ENCODE measurements around the gene TMEM151B. TPM values are rescaled to one million over a fixed set of nuclear protein-coding genes. Genes with fewer than 3 reads are reported as not detected.
A peak's percentile ranks its signal among the peaks of the same experiment; 100 is the strongest.

Gene TMEM151B
- total RNA-seq (0.09 TPM), polyA plus RNA-seq (ENCODE audit: insufficient read depth in 1 of 8, insufficient read length in 8 of 8, low replicate concordance in 1 of 8) (under 1 TPM; 0.13 to 0.48 (median 0.31) TPM)
- long read RNA-seq, donor 1: 0 reads
- long read RNA-seq, donor 2: 0 reads
- long read RNA-seq, donor 3: 0 reads
- long read RNA-seq, donor 4: 0 reads
- long read RNA-seq, donor 5: 0 reads
- long read RNA-seq, donor 6: 0 reads
- long read RNA-seq, donor 7: 0 reads
- long read RNA-seq, donor 8: 0 reads
- long read RNA-seq, donor 9: 0 reads
- long read RNA-seq, donor 10: 0 reads
- long read RNA-seq, donor 11: 0 reads

DNA sequence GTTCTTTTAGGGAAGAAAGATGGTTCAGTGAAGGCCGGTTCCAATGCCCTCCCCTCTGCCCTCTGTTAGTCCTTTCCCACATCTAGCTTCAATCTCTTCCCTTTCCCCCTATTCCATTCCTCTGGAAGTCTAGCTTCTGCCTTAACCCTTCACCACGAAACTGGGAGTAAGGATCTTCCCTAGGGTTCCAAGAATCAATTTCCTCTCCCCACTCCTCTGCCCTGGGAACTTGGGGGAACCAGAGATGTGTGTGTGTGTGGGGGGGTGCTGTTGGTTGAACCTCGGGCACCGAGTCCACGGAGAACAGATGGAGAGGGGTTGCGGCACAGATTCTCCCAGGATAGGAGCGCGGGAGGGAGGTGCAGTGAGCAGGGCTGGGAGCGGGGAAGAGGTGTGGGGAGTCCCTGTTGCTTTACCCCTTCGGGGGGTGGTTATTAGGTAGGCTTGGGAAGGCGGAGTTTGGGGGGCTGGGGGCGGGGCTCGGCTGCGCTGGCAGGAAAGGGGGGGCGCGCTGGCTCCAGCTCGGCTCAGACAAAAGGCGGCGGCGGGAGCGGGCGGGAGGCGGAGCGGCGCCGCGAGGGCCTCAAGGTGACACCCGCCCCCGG is at the start of gene TMEM151B:
TMEM151B (plus strand) TSS at position 530 of the 605 bp plus-strand sequence. CDS start 293 bp downstream, outside the sequence.
- Histone ChIP-seq H3K27ac (ENCODE audit: low read length) (no peak within 1 kb of the TSS), H3K4me3 (ENCODE audit: low read length) (no peak within 1 kb of the TSS), H3K4me1 (ENCODE audit: control insufficient read depth, insufficient read depth, low read length) (peaks cover under 1% of the 10 kb centered on the region), H3K27me3 (ENCODE audit: control insufficient read depth, insufficient read depth, low read length) (peaks cover 63% of the 10 kb centered on the region), H3K36me3 (ENCODE audit: control insufficient read depth, insufficient read depth, low read length) (no peaks in the 10 kb centered on the region), H3K9me3 (replicated peaks; ENCODE audit: control insufficient read depth, low read depth, low read length) (no peaks in the 10 kb centered on the region)
- 13% methylated on average over 11 of the region's 29 CpGs for WGBS (ENCODE audit: insufficient coverage)
- no peak for DNase-seq

DNA sequence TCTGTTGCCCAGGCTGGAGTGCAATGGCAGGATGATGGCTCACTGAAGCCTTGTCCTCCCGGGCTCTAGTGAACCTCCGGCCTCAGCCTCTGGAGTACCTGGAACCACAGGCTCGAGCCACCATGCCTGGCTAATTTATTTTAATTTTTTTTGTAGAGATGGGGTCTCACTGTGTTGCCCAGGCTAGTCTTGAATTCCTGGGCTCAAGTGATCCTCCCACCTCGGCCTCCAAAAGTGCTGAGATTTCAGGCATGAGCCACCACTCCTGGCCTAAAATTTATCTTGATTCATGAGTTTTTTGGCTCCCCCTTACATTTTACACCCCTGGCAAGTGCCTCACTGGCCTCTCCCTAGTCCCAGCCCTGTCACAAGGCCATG is 49.3 kb upstream of the TMEM151B start:
- 94% methylated on average over 2 of the region's 4 CpGs for WGBS (ENCODE audit: insufficient coverage)
- Histone ChIP-seq H3K36me3 (ENCODE audit: control insufficient read depth, insufficient read depth, low read length) (no peaks in the 10 kb centered on the region), H3K4me1 (ENCODE audit: control insufficient read depth, insufficient read depth, low read length) (peaks cover 87% of the 10 kb centered on the region), H3K27ac (ENCODE audit: low read length) (peak overlapping the region; percentile 92), H3K27me3 (ENCODE audit: control insufficient read depth, insufficient read depth, low read length) (no peaks in the 10 kb centered on the region), H3K4me3 (ENCODE audit: low read length) (no peak overlapping the region), H3K9me3 (replicated peaks; ENCODE audit: control insufficient read depth, low read depth, low read length) (no peaks in the 10 kb centered on the region)
- DNase-seq: no peak

DNA sequence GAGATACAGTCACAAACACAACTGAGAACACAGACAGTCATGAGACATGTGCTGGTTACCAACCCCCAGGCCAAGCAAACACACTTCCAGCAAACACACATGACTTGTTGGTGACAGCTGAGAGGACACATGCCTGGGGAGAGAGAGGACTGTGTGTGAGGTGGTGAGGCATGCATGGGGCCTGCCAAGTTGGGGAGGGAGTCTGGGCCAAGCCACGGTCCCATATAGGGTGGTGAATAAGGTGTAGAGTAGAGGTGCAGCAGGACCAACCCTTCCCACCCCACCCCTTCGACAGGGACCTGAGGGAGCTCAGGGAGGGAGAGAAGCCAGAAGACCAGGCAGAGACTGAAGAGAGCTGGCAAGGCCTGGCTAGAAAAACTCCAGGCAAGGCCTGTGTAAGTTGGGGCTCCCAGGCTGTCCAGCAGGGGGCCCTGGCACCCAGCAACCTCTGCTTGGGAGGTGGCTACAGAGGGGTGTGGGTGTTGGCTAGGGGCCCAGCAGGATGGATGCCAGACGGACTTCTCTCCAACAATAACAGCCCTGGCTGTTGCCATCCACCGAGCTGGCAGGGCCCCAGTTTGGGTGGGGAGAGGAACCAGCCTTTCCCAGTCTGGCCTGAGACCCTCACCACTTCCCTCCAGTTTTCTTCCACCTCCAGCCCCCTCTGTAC is 48.8 kb upstream of the TMEM151B start:
- H3K27ac ChIP-seq (ENCODE audit: low read length): peak overlapping the region; percentile 92
- no peaks in the 10 kb centered on the region for H3K9me3 ChIP-seq (replicated peaks; ENCODE audit: control insufficient read depth, low read depth, low read length)
- no CpG with 5 or more reads among the region's 4 CpGs for WGBS (ENCODE audit: insufficient coverage)
- DNase-seq: peak; percentile 93
- H3K27me3 ChIP-seq (ENCODE audit: control insufficient read depth, insufficient read depth, low read length): no peaks in the 10 kb centered on the region
- no peaks in the 10 kb centered on the region for H3K36me3 ChIP-seq (ENCODE audit: control insufficient read depth, insufficient read depth, low read length)
- peaks cover 87% of the 10 kb centered on the region for H3K4me1 ChIP-seq (ENCODE audit: control insufficient read depth, insufficient read depth, low read length)
- no peak overlapping the region for H3K4me3 ChIP-seq (ENCODE audit: low read length)

DNA sequence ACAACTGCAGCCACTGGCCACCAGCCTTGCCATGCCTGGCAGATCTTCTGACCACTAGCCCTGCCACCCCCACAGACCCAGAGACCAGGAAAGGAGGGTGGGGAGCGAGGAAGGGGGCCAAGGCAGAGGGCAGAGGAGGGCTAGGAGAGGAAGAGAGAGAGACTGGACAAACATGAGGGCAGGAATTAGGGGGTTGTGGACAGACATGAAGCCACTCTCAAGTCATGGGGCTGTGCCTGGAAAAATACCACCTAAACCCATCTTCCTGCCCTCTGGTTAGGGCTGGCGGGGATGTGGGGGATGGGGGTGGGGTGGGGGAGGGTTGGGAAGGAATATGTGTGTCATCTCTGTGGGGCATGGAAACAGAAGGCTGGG is 48.3 kb upstream of the TMEM151B start:
- no peak overlapping the region for H3K4me3 ChIP-seq (ENCODE audit: low read length)
- no peak for DNase-seq
- WGBS (ENCODE audit: insufficient coverage): no CpG with 5 or more reads among the region's 2 CpGs

DNA sequence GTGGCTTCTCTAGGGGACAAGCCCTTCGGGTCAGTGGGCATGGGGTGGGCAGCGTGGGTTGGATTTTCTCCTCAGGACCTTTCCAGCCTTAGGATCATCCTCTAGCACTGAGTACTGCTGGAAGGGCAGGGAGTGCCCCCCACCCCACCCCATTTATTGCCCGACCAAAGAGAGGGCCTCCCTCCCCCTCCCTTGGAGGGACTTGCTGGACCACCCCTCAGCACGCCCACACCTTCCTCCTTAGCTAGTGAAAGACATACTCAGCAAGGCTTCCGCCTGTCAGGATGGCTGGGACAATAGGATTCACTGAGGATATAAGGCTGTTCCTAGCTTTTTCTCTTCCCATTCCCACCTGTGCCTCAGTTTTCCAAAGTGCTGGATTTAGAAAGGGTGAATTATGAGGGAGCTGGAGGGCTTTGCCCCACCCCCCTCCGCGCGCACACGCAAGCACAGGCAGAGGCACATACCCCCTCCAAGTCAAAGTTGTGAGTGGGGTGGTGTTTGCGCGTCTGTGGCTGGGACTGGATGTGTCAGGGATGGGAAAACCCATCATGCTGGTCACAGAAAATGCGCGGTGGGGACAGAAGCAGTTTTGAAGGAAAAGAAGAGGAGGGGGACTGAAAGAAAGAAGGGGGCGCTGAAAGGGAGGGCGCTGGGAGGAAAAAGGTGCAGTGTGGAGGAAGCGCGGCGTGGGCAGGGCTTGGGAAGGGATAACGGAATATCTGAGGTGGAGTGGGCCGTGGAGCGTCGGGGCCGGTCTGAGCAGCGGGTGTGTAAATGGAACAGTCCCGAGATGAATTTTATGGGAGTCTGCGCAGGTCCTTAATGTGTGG is 47.5 kb upstream of the TMEM151B start:
- 10% methylated on average over 10 of the region's 26 CpGs for WGBS (ENCODE audit: insufficient coverage)
- H3K36me3 ChIP-seq (ENCODE audit: control insufficient read depth, insufficient read depth, low read length): peaks cover 7% of the 10 kb centered on the region
- no peaks in the 10 kb centered on the region for H3K9me3 ChIP-seq (replicated peaks; ENCODE audit: control insufficient read depth, low read depth, low read length)
- peak overlapping the region; percentile 42 for H3K4me3 ChIP-seq (ENCODE audit: low read length)
- H3K27me3 ChIP-seq (ENCODE audit: control insufficient read depth, insufficient read depth, low read length): no peaks in the 10 kb centered on the region
- DNase-seq: no peak
- H3K27ac ChIP-seq (ENCODE audit: low read length): peak overlapping the region; percentile 92
- peaks cover 87% of the 10 kb centered on the region for H3K4me1 ChIP-seq (ENCODE audit: control insufficient read depth, insufficient read depth, low read length)

More for the DNA sequence above, 48.3 kb upstream of the TMEM151B start:
- Histone ChIP-seq H3K9me3 (replicated peaks; ENCODE audit: control insufficient read depth, low read depth, low read length) (no peaks in the 10 kb centered on the region), H3K36me3 (ENCODE audit: control insufficient read depth, insufficient read depth, low read length) (no peaks in the 10 kb centered on the region), H3K27me3 (ENCODE audit: control insufficient read depth, insufficient read depth, low read length) (no peaks in the 10 kb centered on the region), H3K4me1 (ENCODE audit: control insufficient read depth, insufficient read depth, low read length) (peaks cover 87% of the 10 kb centered on the region), H3K27ac (ENCODE audit: low read length) (peak overlapping the region; percentile 92)

DNA sequence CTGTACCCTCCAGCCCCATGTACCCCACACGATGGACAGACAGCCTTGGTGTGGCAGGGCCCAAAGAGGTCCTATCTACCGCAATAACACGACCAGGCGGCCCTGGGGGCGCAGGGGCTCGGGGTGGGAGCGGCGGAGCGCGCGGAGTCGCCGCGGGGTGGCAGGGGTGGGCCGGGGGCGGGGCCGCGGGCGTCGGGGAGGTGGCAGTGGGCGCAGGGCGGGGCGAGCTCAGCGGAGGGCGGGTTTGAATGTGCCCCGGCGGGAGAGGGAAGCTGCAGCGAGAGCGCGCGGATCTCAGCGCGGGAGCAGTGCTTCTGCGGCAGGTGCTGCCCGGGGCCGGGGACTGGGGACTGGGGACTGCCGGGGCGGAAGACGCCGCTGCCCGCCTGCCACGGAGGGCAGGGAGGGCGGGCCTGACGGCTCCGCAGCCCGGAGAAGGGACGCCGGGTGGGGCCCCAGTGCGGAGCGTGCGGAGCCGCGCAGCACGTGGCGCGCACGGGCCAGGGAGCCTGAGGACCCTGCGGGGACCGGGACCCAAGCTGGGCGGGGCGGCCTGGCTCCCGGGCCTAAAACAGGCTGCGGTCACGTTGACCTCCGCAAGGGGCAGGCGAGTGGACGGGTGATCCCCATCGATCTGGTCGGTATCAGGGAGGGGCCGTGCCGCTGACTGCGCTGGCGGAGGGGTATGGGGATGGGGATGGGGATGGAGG is 46.8 kb upstream of the TMEM151B start, which contains the start of gene SLC29A1:
SLC29A1 (plus strand) TSS at position 277 of the 710 bp plus-strand sequence. CDS start 3,719 bp downstream, outside the sequence.
- Histone ChIP-seq H3K4me3 (ENCODE audit: low read length) (peak within 1 kb of the TSS; percentile 51), H3K4me1 (ENCODE audit: control insufficient read depth, insufficient read depth, low read length) (peaks cover 87% of the 10 kb centered on the region), H3K27ac (ENCODE audit: low read length) (peak within 1 kb of the TSS; percentile 92), H3K36me3 (ENCODE audit: control insufficient read depth, insufficient read depth, low read length) (peaks cover 14% of the 10 kb centered on the region), H3K27me3 (ENCODE audit: control insufficient read depth, insufficient read depth, low read length) (no peaks in the 10 kb centered on the region), H3K9me3 (replicated peaks; ENCODE audit: control insufficient read depth, low read depth, low read length) (no peaks in the 10 kb centered on the region)
- DNase-seq: peak; percentile 82
- WGBS (ENCODE audit: insufficient coverage): 1% methylated on average over 56 of the region's 73 CpGs

DNA sequence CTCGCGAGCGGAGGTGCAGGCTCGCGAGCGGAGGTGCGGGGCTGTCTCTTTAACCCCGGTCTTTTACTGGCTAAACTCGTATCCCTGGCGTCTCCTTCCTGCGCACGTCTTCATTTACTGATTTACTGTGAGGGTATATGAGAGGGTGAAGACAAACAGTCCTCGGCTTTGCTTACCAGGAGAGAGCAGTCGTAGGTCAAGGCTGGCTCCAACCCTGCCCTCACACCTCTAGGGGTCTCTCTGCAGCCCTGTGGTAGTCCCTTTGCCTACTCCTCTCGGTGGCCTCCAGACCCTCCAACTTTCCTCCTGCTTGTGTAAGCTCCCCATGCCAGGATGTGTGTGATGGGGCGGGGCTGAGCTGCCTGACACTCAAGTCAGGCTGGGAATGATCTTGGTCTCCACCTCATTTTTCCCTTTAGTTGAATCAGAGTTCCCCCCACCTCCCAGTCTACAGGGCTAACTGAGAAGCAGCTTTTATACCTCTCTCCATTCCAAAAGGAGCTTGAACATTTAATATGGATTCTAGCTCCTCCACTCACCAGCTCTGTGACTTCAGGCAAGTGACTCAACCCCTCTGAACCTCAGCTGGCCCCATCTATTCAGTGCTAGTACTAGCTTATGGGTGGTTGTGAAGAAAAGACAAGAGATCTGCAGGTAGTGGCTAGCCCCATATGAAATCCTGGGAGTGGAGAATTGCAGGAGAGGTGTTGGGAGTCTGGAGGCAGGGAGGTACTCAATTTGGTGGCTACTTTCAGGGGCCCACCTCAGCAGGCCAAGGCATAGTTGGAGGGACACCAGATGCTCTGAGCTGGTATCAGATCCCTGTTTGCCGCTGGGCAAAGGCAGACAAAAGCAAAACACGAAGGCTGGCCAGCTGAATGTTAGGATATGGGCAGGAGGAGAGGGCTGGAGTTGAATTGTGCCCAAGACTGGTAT is 46.0 kb upstream of the TMEM151B start:
- no peaks in the 10 kb centered on the region for H3K9me3 ChIP-seq (replicated peaks; ENCODE audit: control insufficient read depth, low read depth, low read length)
- peaks cover 87% of the 10 kb centered on the region for H3K4me1 ChIP-seq (ENCODE audit: control insufficient read depth, insufficient read depth, low read length)
- peak overlapping the region; percentile 51 for H3K4me3 ChIP-seq (ENCODE audit: low read length)
- peak overlapping the region; percentile 82 for H3K27ac ChIP-seq (ENCODE audit: low read length)
- no peak for DNase-seq
- peaks cover 22% of the 10 kb centered on the region for H3K36me3 ChIP-seq (ENCODE audit: control insufficient read depth, insufficient read depth, low read length)
- WGBS (ENCODE audit: insufficient coverage): 21% methylated on average over 6 of the region's 18 CpGs
- H3K27me3 ChIP-seq (ENCODE audit: control insufficient read depth, insufficient read depth, low read length): no peaks in the 10 kb centered on the region

DNA sequence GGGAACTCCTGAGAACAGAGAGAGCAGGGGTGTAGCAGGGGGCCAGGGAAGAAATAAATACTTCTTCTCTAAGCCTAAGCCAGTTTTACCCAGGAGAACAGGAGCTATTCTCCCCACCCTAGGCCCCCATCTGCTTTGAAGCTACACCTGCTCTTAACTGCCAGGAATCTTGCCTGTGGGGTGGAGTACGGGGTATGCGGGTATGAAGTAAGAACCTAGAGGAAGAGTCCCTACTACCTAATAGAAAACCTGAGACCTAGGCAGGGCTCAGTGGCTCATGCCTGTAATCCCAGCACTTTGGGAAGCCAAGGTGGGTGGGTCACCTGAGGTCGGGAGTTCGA is 45.3 kb upstream of the TMEM151B start:
- Histone ChIP-seq H3K27ac (ENCODE audit: low read length) (peak overlapping the region; percentile 82), H3K36me3 (ENCODE audit: control insufficient read depth, insufficient read depth, low read length) (peaks cover 26% of the 10 kb centered on the region), H3K27me3 (ENCODE audit: control insufficient read depth, insufficient read depth, low read length) (no peaks in the 10 kb centered on the region), H3K9me3 (replicated peaks; ENCODE audit: control insufficient read depth, low read depth, low read length) (no peaks in the 10 kb centered on the region), H3K4me3 (ENCODE audit: low read length) (no peak overlapping the region), H3K4me1 (ENCODE audit: control insufficient read depth, insufficient read depth, low read length) (peaks cover 84% of the 10 kb centered on the region)
- WGBS (ENCODE audit: insufficient coverage): no CpG with 5 or more reads among the region's 4 CpGs
- DNase-seq: no peak

All from muscle of leg (tissue), 16 donors.